Suprapubic skin (tissue), 4 donors: ENCODE results near the gene PCGF3. TPM values are rescaled to one million over a fixed set of nuclear protein-coding genes. Genes with fewer than 3 reads are reported as not detected.

ENCODE experiments used
- DNase-seq, 2 donors: peaks; one replicate each; pipeline ENCODE4 v3.0.0-alpha.2; 2019; ENCODE audit warnings: low spot score in 2 of 2
- H3K27ac ChIP-seq: fragments of 200-600 bp; sonication (generic); one replicate; pipeline ENCODE4 v1.5.1; 2019
- H3K27me3 ChIP-seq: fragments of 200-600 bp; sonication (generic); one replicate; pipeline ENCODE4 v1.5.1; 2019
- H3K36me3 ChIP-seq: fragments of 200-600 bp; sonication (generic); one replicate; pipeline ENCODE4 v1.5.1; 2019
- H3K4me1 ChIP-seq: fragments of 200-600 bp; sonication (generic); one replicate; pipeline ENCODE4 v1.5.1; 2019
- H3K4me3 ChIP-seq: fragments of 200-600 bp; sonication (generic); one replicate; pipeline ENCODE4 v1.5.1; 2019; ENCODE audit warnings: mild to moderate bottlenecking
- H3K9me3 ChIP-seq: fragments of 200-600 bp; sonication (generic); one replicate; pipeline ENCODE4 v1.5.1; 2019
- CTCF ChIP-seq, 2 donors: fragments of 200-600 bp in 1 of 2; fragments of 450-650 bp in 1 of 2; sonication (generic) in 1 of 2; IDR thresholded peaks; one replicate each; pipeline ENCODE4 v1.5.1; 2016 to 2019; ENCODE audit warnings: antibody characterized with exemption in 2 of 2, mild to moderate bottlenecking in 1 of 2, moderate library complexity in 1 of 2
- EP300 ChIP-seq: sonication (generic); formaldehyde crosslinking; IDR thresholded peaks from one replicate; pipeline ENCODE4 v1.6.1; 2017; ENCODE audit warnings: antibody characterized with exemption
- POLR2A ChIP-seq, 2 donors: fragments of 450-650 bp; IDR thresholded peaks; one replicate each; pipeline ENCODE4 v1.6.1; 2017; ENCODE audit warnings: antibody characterized with exemption in 2 of 2, mild to moderate bottlenecking in 2 of 2, moderate library complexity in 2 of 2
- POLR2AphosphoS5 ChIP-seq, 3 donors: sonication (generic); formaldehyde crosslinking; IDR thresholded peaks; one replicate each; pipeline ENCODE4 v1.6.1; 2017; ENCODE audit warnings: antibody characterized with exemption in 3 of 3
- WGBS: methylation state at CpG from one replicate; pipeline ENCODE4 v1.1.5; 2018; 5-methylcytosine and 5-hydroxymethylcytosine counted together
- total RNA-seq, 4 donors: library from RNA; depleted of rRNA; stranded (reverse); fragments of >200 nt; gene quantifications; one replicate each; pipeline ENCODE4 v1.1.0, GENCODE V29; 2016

Gene PCGF3
- total RNA-seq, 4 donors from 2014 or later: 59.7 to 152 (median 71.2) TPM

GRCh38 chr4:673349-674091, 32.1 kb upstream of the PCGF3 start:
- no peaks in the 10 kb centered on the region for H3K27me3 ChIP-seq

GRCh38 chr4:674172-675035, 31.2 kb upstream of the PCGF3 start, which contains the start of the genes ATP5ME and MYL5:
Gene ATP5ME, minus strand, starts transcription at chr4:674276. Its CDS starts 29 bp downstream, at chr4:674247.
Gene MYL5, plus strand, starts transcription at chr4:674542. Its CDS starts 3,485 bp downstream, at chr4:678027.
- Histone ChIP-seq H3K27me3 (no peaks in the 10 kb centered on the region), H3K9me3 (no peaks in the 10 kb centered on the region), H3K4me3 (peak within 1 kb of the TSS; percentile 87), H3K36me3 (peaks cover 22% of the 10 kb centered on the region), H3K27ac (peak within 1 kb of the TSS; percentile 87), H3K4me1 (peaks cover 57% of the 10 kb centered on the region)
- 0% methylated on average over 4 of the region's 84 CpGs for WGBS
- peak in 1 of 2 donors; percentile 77 for TF ChIP-seq POLR2A (IDR thresholded peaks at IDR 0.05)
- peak; percentile 52 to 94 for TF ChIP-seq CTCF (IDR thresholded peaks at IDR 0.05)
- peak; percentile 2 to 96 (median 33) for TF ChIP-seq POLR2AphosphoS5 (IDR thresholded peaks at IDR 0.05)
- no peak for TF ChIP-seq EP300
- DNase-seq: peak; percentile 97 to 98

More at GRCh38 chr4:673349-674091, 32.1 kb upstream of the PCGF3 start:
- Histone ChIP-seq H3K27ac (peak overlapping the region; percentile 87), H3K36me3 (peaks cover 22% of the 10 kb centered on the region), H3K9me3 (no peaks in the 10 kb centered on the region), H3K4me1 (peaks cover 50% of the 10 kb centered on the region), H3K4me3 (peak overlapping the region; percentile 87)
- 21% methylated on average over 23 of the region's 55 CpGs for WGBS
- no peak for DNase-seq
- TF ChIP-seq CTCF (IDR thresholded peaks at IDR 0.05): no peak
- TF ChIP-seq POLR2AphosphoS5 (IDR thresholded peaks at IDR 0.05): no peak

- H3K27ac ChIP-seq: peak overlapping the region; percentile 87
- TF ChIP-seq EP300 (no peak), CTCF (IDR thresholded peaks at IDR 0.05) (no peak), POLR2AphosphoS5 (IDR thresholded peaks at IDR 0.05) (no peak), POLR2A (IDR thresholded peaks at IDR 0.05) (no peak)
- 66% methylated on average over 15 of the region's 26 CpGs for WGBS
- H3K36me3 ChIP-seq: peaks cover 22% of the 10 kb centered on the region
- H3K4me1 ChIP-seq: peaks cover 59% of the 10 kb centered on the region
- no peak for DNase-seq
- H3K27me3 ChIP-seq: no peaks in the 10 kb centered on the region
- peak overlapping the region; percentile 87 for H3K4me3 ChIP-seq
- no peaks in the 10 kb centered on the region for H3K9me3 ChIP-seq
Measured at GRCh38 chr4:675036-675882, 30.4 kb upstream of the PCGF3 start.

GRCh38 chr4:675980-676870, 29.4 kb upstream of the PCGF3 start:
- peaks cover 15% of the 10 kb centered on the region for H3K36me3 ChIP-seq
- no peak overlapping the region for H3K4me3 ChIP-seq
- H3K27ac ChIP-seq: no peak overlapping the region
- no peak for DNase-seq
- no peaks in the 10 kb centered on the region for H3K9me3 ChIP-seq
- 63% methylated on average over 11 of the region's 19 CpGs for WGBS
- TF ChIP-seq POLR2A (IDR thresholded peaks at IDR 0.05): no peak
- TF ChIP-seq CTCF (IDR thresholded peaks at IDR 0.05): no peak
- TF ChIP-seq EP300: no peak
- no peak for TF ChIP-seq POLR2AphosphoS5 (IDR thresholded peaks at IDR 0.05)
- peaks cover 68% of the 10 kb centered on the region for H3K4me1 ChIP-seq
- H3K27me3 ChIP-seq: no peaks in the 10 kb centered on the region
